GM06990 (cell line): Measurements from ENCODE around the gene OSMR.

ENCODE experiments used
- DNase-seq: peaks from one replicate; pipeline ENCODE4 v3.0.0-alpha.2; 2011; ENCODE audit not compliant: insufficient read length; ENCODE audit errors: extremely low read depth
- H3K27me3 ChIP-seq: replicated peaks from 2 replicates; pipeline ENCODE4 v1.6.0; 2011; ENCODE audit warnings: low read length; ENCODE audit not compliant: control insufficient read depth, insufficient read depth
- H3K36me3 ChIP-seq: 2 replicates; pipeline ENCODE4 v1.5.1; 2011; ENCODE audit warnings: low read length; ENCODE audit not compliant: control insufficient read depth, insufficient read depth
- H3K4me3 ChIP-seq: replicated peaks from 2 replicates; pipeline ENCODE4 v1.5.1; 2011; ENCODE audit warnings: low read depth, mild to moderate bottlenecking, control low read depth, low read length
- CTCF ChIP-seq: IDR thresholded peaks from 2 replicates; pipeline ENCODE4 v1.5.1; 2011; ENCODE audit warnings: low read length, control low read depth, mild to moderate bottlenecking, inconsistent platforms; ENCODE audit not compliant: insufficient read depth, poor library complexity, severe bottlenecking

Gene OSMR

GRCh38 chr5:38979535-38979934 lies 133.7 kb downstream of the OSMR start:
- no peak overlapping the region for H3K4me3 ChIP-seq
- no peak for TF ChIP-seq CTCF
- H3K36me3 ChIP-seq: no peaks in the 10 kb centered on the region; the same call in 1 of the 2 replicates
- no peak for DNase-seq
- H3K27me3 ChIP-seq: no peaks in the 10 kb centered on the region
